IMR-90 (cell line): ENCODE data around the gene PDGFC. TPM values are rescaled to one million over a fixed set of nuclear protein-coding genes. Genes with fewer than 3 reads are reported as not detected.

Experiments used
- ATAC-seq: fragments of 200-7000 bp; cut with Tn5 transposase; 2 replicates; pipeline ENCODE4 v1.9.1; 2020; ENCODE audit warnings: low read depth, mild to moderate bottlenecking, moderate library complexity
- BruUV-seq: library from RNA; stranded (reverse); fragments of 400-500 nt; replicated peaks from 2 replicates; lab custom pipeline; 2021; lab: Mats Ljungman, UMichigan
- CTCF ChIA-PET: fragments of 300-600 bp; formaldehyde crosslinking; extraction: SDS; loops from one replicate; lab custom pipeline; 2021; ENCODE audit warnings: antibody characterized with exemption; lab: Yijun Ruan, JAX
- POLR2A ChIA-PET: fragments of 300-600 bp; sonication (Branson Sonifier 250); formaldehyde crosslinking; loops from one replicate; lab custom pipeline; 2022; ENCODE audit warnings: antibody characterized with exemption; ENCODE audit not compliant: unreplicated experiment; lab: Charles Lee
- DNase-seq: peaks from one replicate; pipeline ENCODE4 v3.0.0; 2013
- H2AFZ ChIP-seq: replicated peaks from 2 replicates; pipeline ENCODE3; 2013; ENCODE audit warnings: low read length, mild to moderate bottlenecking; ENCODE audit not compliant: poor library complexity
- H2AK5ac ChIP-seq: 2 replicates; pipeline ENCODE4 v1.6.1; 2013; ENCODE audit warnings: low read depth, low read length, inconsistent platforms
- H2AK9ac ChIP-seq: replicated peaks from 2 replicates; pipeline ENCODE3; 2013; ENCODE audit warnings: mild to moderate bottlenecking, low read depth, low read length, moderate library complexity; ENCODE audit not compliant: poor library complexity
- H2BK120ac ChIP-seq: 2 replicates; pipeline ENCODE4 v1.6.1; 2013; ENCODE audit warnings: low read depth, low read length, inconsistent platforms
- H2BK15ac ChIP-seq: 3 replicates; pipeline ENCODE4 v1.6.1; 2013; ENCODE audit warnings: low read depth, low read length, inconsistent platforms
- H2BK20ac ChIP-seq: 2 replicates; pipeline ENCODE4 v1.6.1; 2013; ENCODE audit warnings: low read depth, mild to moderate bottlenecking, inconsistent platforms, low read length, moderate library complexity
- H2BK5ac ChIP-seq: 2 replicates; pipeline ENCODE4 v1.6.1; 2013; ENCODE audit warnings: mild to moderate bottlenecking, low read depth, low read length, inconsistent platforms; ENCODE audit not compliant: poor library complexity, severe bottlenecking
- H3K14ac ChIP-seq: replicated peaks from 2 replicates; pipeline ENCODE4 v1.6.1; 2013; ENCODE audit warnings: low read depth, low read length, inconsistent platforms
- H3K18ac ChIP-seq: 2 replicates; pipeline ENCODE4 v1.6.1; 2013; ENCODE audit warnings: low read depth, low read length, control low read depth
- H3K23ac ChIP-seq: 2 replicates; pipeline ENCODE4 v1.6.1; 2013; ENCODE audit warnings: low read depth, low read length, inconsistent platforms
- H3K27ac ChIP-seq: 2 replicates; pipeline ENCODE4 v1.5.1; 2013; ENCODE audit warnings: mild to moderate bottlenecking, control low read depth, low read length; ENCODE audit not compliant: insufficient read depth
- H3K27me3 ChIP-seq: 2 replicates; pipeline ENCODE4 v1.6.1; 2013; ENCODE audit warnings: low read length; ENCODE audit not compliant: control insufficient read depth, insufficient read depth
- H3K36me3 ChIP-seq: 2 replicates; pipeline ENCODE4 v1.6.1; 2013; ENCODE audit warnings: low read length, mixed read lengths; ENCODE audit not compliant: control insufficient read depth, insufficient read depth
- H3K4ac ChIP-seq: 2 replicates; pipeline ENCODE4 v1.6.1; 2013; ENCODE audit warnings: low read depth, low read length, inconsistent platforms
- H3K4me1 ChIP-seq: 2 replicates; pipeline ENCODE4 v1.6.1; 2013; ENCODE audit warnings: low read length, mixed read lengths; ENCODE audit not compliant: control insufficient read depth, insufficient read depth
- H3K4me2 ChIP-seq: 2 replicates; pipeline ENCODE4 v1.6.1; 2013; ENCODE audit warnings: low read depth, mild to moderate bottlenecking, control low read depth, low read length, moderate library complexity
- H3K4me3 ChIP-seq: 2 replicates; pipeline ENCODE4 v1.5.1; 2013; ENCODE audit warnings: low read depth, mild to moderate bottlenecking, control low read depth, low read length, moderate library complexity; ENCODE audit not compliant: insufficient read depth
- H3K56ac ChIP-seq: 2 replicates; pipeline ENCODE4 v1.6.1; 2013; ENCODE audit warnings: low read length, inconsistent platforms; ENCODE audit not compliant: insufficient read depth; ENCODE audit errors: extremely low read depth
- H3K79me1 ChIP-seq, 2 experiments: 2 replicates each; pipeline ENCODE4 v1.6.1; 2013; ENCODE audit warnings: low read length in 2 of 2, inconsistent platforms in 1 of 2, low read depth in 1 of 2
- H3K9ac ChIP-seq: 2 replicates; pipeline ENCODE4 v1.6.1; 2013; ENCODE audit warnings: low read depth, low read length, control low read depth
- H3K9me1 ChIP-seq: 2 replicates; pipeline ENCODE4 v1.6.1; 2013; ENCODE audit warnings: low read length, inconsistent platforms; ENCODE audit not compliant: insufficient read depth
- H3K9me3 ChIP-seq: 2 replicates; pipeline ENCODE4 v1.6.1; 2013; ENCODE audit warnings: low read length; ENCODE audit not compliant: control insufficient read depth, insufficient read depth
- H4K20me1 ChIP-seq: 2 replicates; pipeline ENCODE4 v1.6.1; 2013; ENCODE audit warnings: low read length, inconsistent platforms; ENCODE audit not compliant: insufficient read depth
- H4K5ac ChIP-seq: 2 replicates; pipeline ENCODE4 v1.6.1; 2013; ENCODE audit warnings: mild to moderate bottlenecking, low read depth, low read length, control low read depth
- H4K8ac ChIP-seq, 2 experiments: 2 replicates each; pipeline ENCODE4 v1.6.1; 2013; ENCODE audit warnings: low read depth in 2 of 2, low read length in 2 of 2, control low read depth in 1 of 2, inconsistent platforms in 1 of 2
- H4K91ac ChIP-seq: 2 replicates; pipeline ENCODE4 v1.6.1; 2013; ENCODE audit warnings: low read depth, low read length, inconsistent platforms; ENCODE audit not compliant: insufficient read depth
- BHLHE40 ChIP-seq: fragments of 150-350 bp; IDR thresholded peaks from 2 replicates; pipeline ENCODE4 v1.6.1; 2016; ENCODE audit warnings: mild to moderate bottlenecking, low read depth, low read length
- CEBPB ChIP-seq: IDR thresholded peaks from 2 replicates; pipeline ENCODE4 v1.6.1; 2012; ENCODE audit warnings: low read depth, low read length, improper control_type of control experiment
- CHD1 ChIP-seq: IDR thresholded peaks from 2 replicates; pipeline ENCODE4 v1.6.1; 2012; ENCODE audit warnings: low read depth, low read length, improper control_type of control experiment
- CTCF ChIP-seq: conservative IDR thresholded peaks from 2 replicates; pipeline ENCODE4 v1.5.1; 2012; ENCODE audit warnings: mild to moderate bottlenecking, low read depth, low read length, improper control_type of control experiment
- ELK1 ChIP-seq: fragments of 150-350 bp; IDR thresholded peaks from 2 replicates; pipeline ENCODE4 v1.6.1; 2016; ENCODE audit warnings: low read depth, mild to moderate bottlenecking, low read length, moderate library complexity, borderline replicate concordance
- FOS ChIP-seq: fragments of 150-350 bp; IDR thresholded peaks from 2 replicates; pipeline ENCODE4 v1.6.1; 2016; ENCODE audit warnings: low read depth, low read length
- MAFK ChIP-seq: IDR thresholded peaks from 2 replicates; pipeline ENCODE4 v1.6.1; 2012; ENCODE audit warnings: low read depth, low read length, improper control_type of control experiment
- MAZ ChIP-seq: IDR thresholded peaks from 2 replicates; pipeline ENCODE4 v1.6.1; 2012; ENCODE audit warnings: low read depth, mild to moderate bottlenecking, low read length, improper control_type of control experiment, moderate library complexity, borderline replicate concordance
- MXI1 ChIP-seq: IDR thresholded peaks from 2 replicates; pipeline ENCODE4 v1.6.1; 2012; ENCODE audit warnings: low read depth, mild to moderate bottlenecking, low read length, moderate library complexity, borderline replicate concordance
- NFE2L2 ChIP-seq: fragments of 150-350 bp; IDR thresholded peaks from 2 replicates; pipeline ENCODE4 v1.6.1; 2016; ENCODE audit warnings: low read depth, mild to moderate bottlenecking, low read length
- POLR2A ChIP-seq: IDR thresholded peaks from 2 replicates; pipeline ENCODE4 v1.6.1; 2012; ENCODE audit warnings: mild to moderate bottlenecking, low read depth, low read length
- RAD21 ChIP-seq: IDR thresholded peaks from 2 replicates; pipeline ENCODE4 v1.6.1; 2012; ENCODE audit warnings: low read length, improper control_type of control experiment
- RCOR1 ChIP-seq: IDR thresholded peaks from 2 replicates; pipeline ENCODE4 v1.6.1; 2012; ENCODE audit warnings: mild to moderate bottlenecking, low read length, improper control_type of control experiment; ENCODE audit not compliant: insufficient replicate concordance
- RFX5 ChIP-seq: IDR thresholded peaks from 2 replicates; pipeline ENCODE4 v1.8.0; 2012; ENCODE audit warnings: low read depth, mild to moderate bottlenecking, low read length, moderate library complexity
- SMC3 ChIP-seq: fragments of 150-350 bp; IDR thresholded peaks from 2 replicates; pipeline ENCODE4 v1.6.1; 2016; ENCODE audit warnings: low read depth, mild to moderate bottlenecking, antibody characterized with exemption, low read length, moderate library complexity
- USF2 ChIP-seq: fragments of 150-350 bp; IDR thresholded peaks from 2 replicates; pipeline ENCODE4 v1.6.1; 2017; ENCODE audit warnings: mild to moderate bottlenecking, antibody characterized with exemption, low read length, low read depth
- WGBS, 2 experiments: methylation state at CpG; one replicate each; pipeline versions ENCODE4 v1.1.5 to v1.1.7; 2013; ENCODE audit warnings: missing lambda C conversion rate in 2 of 2; ENCODE audit not compliant: insufficient read length in 1 of 2; ENCODE audit errors: extremely low coverage in 2 of 2; 5-methylcytosine and 5-hydroxymethylcytosine counted together
- dilution Hi-C: fragments of 300-500 bp; cut with HindIII; formaldehyde crosslinking; loops from one replicate; pipeline ENCODE4 v1.14.3; 2018; ENCODE audit warnings: low sequenced_read_pairs; ENCODE audit not compliant: unreplicated experiment
- in situ Hi-C: fragments of 300-500 bp; cut with MboI; formaldehyde crosslinking; loops from 3 replicates; pipeline ENCODE4 v1.14.3; 2019; ENCODE audit warnings: low sequenced_read_pairs, inconsistent platforms, mixed read lengths
- intact Hi-C: fragments of 100-400 bp; cut with micrococcal nuclease; formaldehyde crosslinking; loops from 2 replicates; pipeline ENCODE4 v1.10.0; 2022
- polyA plus RNA-seq, 3 experiments: library from polyadenylated mRNA; depleted of rRNA; stranded (reverse); fragments of >200 nt; gene quantifications; 2 replicates each; pipeline ENCODE4 v1.2.3, GENCODE V29; 2012; ENCODE audit warnings: low replicate concordance in 1 of 3
- total RNA-seq: library from RNA; depleted of rRNA; stranded (reverse); fragments of >200 nt; gene quantifications from 2 replicates; pipeline ENCODE4 v1.2.3, GENCODE V29; 2012

PDGFC gene
- total and polyA plus RNA-seq, 2 of the 4 experiments (the other 2 are of a cell fraction), result 19.8 to 90.7 TPM

- Histone ChIP-seq H3K27ac (no peak overlapping the region), H3K36me3 (no peaks in the 10 kb centered on the region), H3K9me3 (peaks cover 19% of the 10 kb centered on the region), H3K18ac (no peak overlapping the region), H4K8ac (no peak overlapping the region), H2BK5ac (no peak overlapping the region), H2AFZ (no peak overlapping the region), H3K4me1 (peaks cover 8% of the 10 kb centered on the region), H3K27me3 (no peaks in the 10 kb centered on the region), H3K9me1 (peaks cover 5% of the 10 kb centered on the region; the same call in 1 of the 2 replicates), H3K23ac (no peak overlapping the region), H2BK15ac (no peak overlapping the region), H2BK120ac (no peak overlapping the region), H4K20me1 (no peaks in the 10 kb centered on the region), H4K91ac (no peak overlapping the region), H2AK5ac (no peak overlapping the region), H3K79me1 (no peaks in the 10 kb centered on the region), H3K14ac (no peak overlapping the region), H4K5ac (no peak overlapping the region), H3K4me2 (no peak overlapping the region), H2AK9ac (no peak overlapping the region), H3K4me3 (no peak overlapping the region), H3K4ac (no peak overlapping the region), H3K9ac (no peak overlapping the region), H3K56ac (no peak overlapping the region), H2BK20ac (no peak overlapping the region)
- ChIA-PET POLR2A (no interaction called here), CTCF (no interaction called here)
- BruUV-seq, result no TSS peak
- DNase-seq (peak; percentile 28), ATAC-seq (no peak)
- no CpG with 5 or more reads among the region's 6 CpGs for WGBS, 2 experiments
- intact Hi-C loops (no loop called here), in situ Hi-C loops (no loop called here), dilution Hi-C loops (no loop called here)
- TF ChIP-seq RFX5, result no peak
- no peak for TF ChIP-seq RAD21
- TF ChIP-seq BHLHE40, result no peak
- no peak for TF ChIP-seq CHD1
- no peak for TF ChIP-seq FOS
- no peak for TF ChIP-seq CTCF
- TF ChIP-seq SMC3, result no peak
- no peak for TF ChIP-seq RCOR1
- TF ChIP-seq MAFK, result no peak
- no peak for TF ChIP-seq ELK1
- no peak for TF ChIP-seq CEBPB
- no peak for TF ChIP-seq POLR2A
- no peak for TF ChIP-seq NFE2L2
- no peak for TF ChIP-seq MAZ
- no peak for TF ChIP-seq MXI1
- TF ChIP-seq USF2, result no peak
Measured at GRCh38 chr4:156732634-156733033, 239.0 kb downstream of the PDGFC start.
